ENCODE measurements around the gene SMG6. TPM values are rescaled to one million over a fixed set of nuclear protein-coding genes. Genes with fewer than 3 reads are reported as not detected.
"Not testable (repeated sequence)": the region's sequence is repeated elsewhere in the genome, so short reads cannot be mapped to it uniquely, and the experiment has no call there.

Gene SMG6
- total RNA-seq, 1 donor from 2014 or later: 58.7 TPM

DNA sequence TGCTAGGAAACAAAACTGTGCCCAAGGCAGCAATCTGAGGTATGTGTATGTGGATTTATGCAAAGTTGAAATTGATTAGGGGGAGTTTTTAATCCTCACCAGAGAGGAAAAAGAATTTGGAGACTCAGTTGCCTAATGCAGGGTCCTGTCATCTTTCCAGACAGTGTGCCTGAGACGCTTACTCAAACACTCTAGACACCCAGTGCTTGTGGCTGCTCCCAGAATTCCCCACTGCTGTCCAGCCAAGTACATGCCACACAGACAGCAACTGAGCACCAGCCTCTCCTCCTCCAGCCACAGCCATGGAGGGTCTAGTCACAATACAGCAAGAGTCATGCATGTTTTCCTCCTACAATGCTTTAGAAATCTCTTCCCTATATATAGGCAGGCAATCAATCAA, 130.6 kb downstream of the SMG6 start:
- ATAC-seq (peak; percentile 16), DNase-seq (ENCODE audit: low spot score) (no peak)
- intact Hi-C loops (cut with DNase I): no loop called here

DNA sequence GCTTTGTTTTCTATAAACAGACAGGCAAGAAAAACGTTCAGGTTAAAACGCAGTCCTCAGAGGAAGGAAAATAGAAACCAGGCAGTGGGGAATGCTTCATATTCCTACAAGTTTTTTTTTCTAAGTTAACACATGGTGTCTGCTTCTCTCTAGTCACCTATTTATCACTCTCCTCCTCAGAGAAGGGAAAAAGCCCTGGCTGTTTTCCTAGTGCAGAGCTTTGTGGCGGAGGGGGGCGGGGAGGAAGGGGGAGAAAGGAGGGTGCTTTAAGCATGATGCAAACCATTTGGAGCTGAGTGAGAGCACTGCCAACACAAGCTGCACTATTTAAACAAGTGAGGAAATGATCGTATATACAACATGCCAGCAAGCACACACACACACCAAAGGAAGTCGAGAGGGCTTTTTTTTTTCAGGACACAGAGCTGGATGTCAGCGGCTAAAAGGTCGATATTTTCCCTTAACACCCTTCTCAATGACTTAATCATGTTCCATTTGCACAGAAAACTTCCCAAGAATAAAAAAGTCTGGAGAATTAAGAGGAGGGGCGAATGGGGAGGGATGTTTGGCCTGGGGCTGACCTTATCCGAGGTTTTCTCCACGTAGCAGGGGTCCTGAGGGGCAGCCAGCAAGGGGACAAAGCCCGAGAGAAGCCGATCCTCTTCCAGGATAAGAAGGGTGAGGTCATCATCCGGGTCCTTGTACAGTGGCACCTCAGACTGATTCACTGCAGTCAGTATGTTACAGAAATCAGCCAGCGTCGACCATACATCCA, 131.3 kb downstream of the SMG6 start:
- peak; percentile 72 for ATAC-seq
- DNase-seq (ENCODE audit: low spot score): peak; percentile 86
- intact Hi-C loops (cut with DNase I): no loop called here

DNA sequence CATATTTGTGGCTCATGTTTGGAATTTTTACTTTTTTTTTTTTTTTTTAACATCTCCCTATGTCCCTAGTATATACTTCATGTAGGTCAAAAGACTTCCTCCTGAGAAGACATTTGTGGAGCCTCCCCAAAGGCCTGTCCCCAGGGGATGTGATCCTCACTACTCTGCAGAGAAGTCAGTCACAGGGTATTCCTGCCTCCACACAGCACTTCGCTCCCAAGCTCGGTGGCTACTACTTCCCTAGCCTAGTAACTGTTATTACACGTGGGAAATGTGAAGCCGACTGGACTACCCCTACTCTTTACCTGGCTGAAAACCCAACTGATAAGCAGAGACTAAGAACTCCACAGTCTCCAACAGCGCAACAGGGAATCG, 131.9 kb downstream of the SMG6 start:
- intact Hi-C loops (cut with DNase I): no loop called here
- no peak for DNase-seq (ENCODE audit: low spot score)
- no peak for ATAC-seq

DNA sequence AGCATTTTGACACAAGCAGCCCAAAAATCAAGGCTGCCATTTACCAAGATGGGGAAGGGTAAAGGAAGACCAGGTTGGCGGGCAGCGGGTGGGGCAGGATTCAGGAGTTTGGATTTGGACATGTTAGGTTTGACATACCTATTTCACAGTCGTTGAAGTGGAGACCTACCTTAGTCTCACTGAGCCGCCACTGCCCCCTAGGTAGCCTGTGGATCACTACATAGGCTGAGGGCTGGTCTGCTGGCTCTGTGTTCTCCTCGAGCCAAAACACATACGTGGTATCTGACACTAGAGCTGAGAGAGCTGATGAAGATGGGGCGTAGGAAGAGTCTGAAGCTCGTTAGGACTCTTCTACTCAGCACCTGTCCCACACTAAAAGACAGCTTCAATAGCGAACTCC, 133.6 kb downstream of the SMG6 start:
- ATAC-seq: no peak
- no peak for DNase-seq (ENCODE audit: low spot score)
- intact Hi-C loops (cut with DNase I): no loop called here

DNA sequence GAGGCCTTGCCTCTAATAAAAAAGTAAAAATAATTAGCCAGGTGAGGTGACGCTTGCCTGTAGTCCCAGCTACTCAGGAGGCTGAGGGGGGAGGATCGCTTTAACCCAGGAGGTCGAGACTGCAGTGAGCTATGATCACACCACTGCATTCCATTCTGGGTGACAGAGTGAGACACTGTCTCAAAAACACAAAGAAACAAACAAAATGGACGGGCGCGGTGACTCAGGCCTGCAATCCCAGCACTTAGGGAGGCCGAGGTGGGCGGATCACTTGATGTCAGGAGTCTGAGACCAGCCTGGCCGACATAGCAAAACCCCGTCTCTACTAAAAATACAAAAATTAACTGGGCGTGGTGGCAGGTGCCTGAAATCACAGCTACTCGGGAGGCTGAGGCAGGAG, 137.9 kb downstream of the SMG6 start:
- ATAC-seq; intact Hi-C loops (cut with DNase I); DNase-seq (ENCODE audit: low spot score): not testable (repeated sequence)

DNA sequence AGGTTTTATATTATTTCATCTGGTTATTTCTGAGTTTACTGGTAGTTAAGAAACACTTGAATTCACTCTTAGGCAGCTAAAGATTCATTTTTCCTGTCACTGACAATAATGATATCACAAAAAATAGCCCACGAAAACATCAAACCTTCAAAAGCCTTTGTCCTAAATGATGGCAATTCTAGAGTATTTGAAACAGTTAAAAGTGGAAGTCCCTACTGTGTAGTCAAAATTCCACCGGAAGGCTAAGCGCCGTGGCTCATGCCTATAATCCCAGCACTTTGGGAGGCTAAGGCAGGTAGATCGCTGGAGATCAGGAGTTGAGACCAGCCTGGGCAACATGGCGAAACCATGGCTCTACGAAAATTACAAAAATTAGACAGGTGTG, 145.2 kb downstream of the SMG6 start:
- intact Hi-C loops (cut with DNase I): no loop called here
- ATAC-seq (no peak), DNase-seq (ENCODE audit: low spot score) (no peak)

DNA sequence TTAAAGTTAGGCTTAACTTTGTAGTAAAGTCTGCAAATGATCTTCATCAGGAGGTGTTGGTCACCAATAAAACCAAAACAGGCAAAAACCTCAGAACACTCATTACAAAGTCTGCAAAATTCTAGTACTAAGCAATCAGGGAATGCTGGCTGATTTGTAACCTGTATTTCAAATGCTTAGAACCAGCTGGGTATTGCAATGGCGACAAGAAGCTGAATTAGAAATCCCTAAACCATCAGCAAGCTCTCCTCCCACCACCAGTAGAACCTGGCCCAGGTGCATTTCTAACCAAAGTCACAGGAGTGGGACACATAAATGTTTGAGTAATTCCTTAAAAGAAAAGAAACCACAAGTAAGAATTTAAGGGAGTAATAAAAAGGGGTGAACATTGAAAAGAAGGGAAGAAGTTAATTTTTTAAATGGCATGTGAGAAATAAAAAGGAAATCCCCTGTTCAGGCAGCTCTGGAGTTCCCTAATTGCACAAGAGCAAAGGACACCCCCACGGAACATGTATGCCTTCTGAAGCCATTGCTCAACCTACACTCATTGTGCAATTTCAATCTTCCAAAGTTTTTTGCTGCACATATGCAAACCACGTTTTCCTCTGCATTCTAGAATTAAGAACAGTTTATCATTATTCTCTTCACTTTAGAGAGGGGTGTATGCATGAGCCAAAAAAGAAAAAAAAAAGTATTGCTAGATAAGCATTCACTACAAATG, 145.8 kb downstream of the SMG6 start:
- intact Hi-C loops (cut with DNase I): no loop called here
- DNase-seq (ENCODE audit: low spot score): no peak
- ATAC-seq: peak; percentile 83

DNA sequence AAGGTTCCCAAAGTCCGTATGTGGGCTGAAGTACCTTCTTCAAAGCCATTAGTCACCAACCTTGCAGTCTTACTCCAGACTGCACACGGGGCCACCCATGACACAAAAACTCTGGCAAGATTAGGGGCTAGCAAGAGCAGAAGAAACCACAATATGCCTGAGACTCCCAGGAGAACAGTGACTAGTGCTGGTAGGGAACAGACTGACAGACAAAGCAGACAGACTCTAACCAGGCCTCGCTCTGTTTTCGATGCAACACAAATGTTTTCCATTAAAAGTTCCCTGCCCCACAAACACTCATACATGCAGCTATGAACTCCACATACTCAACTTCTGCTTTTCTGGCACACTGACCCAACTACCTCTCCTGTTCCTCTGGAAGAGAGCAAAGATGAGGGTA, 146.5 kb downstream of the SMG6 start:
- DNase-seq (ENCODE audit: low spot score) (no peak), ATAC-seq (peak; percentile 54)
- intact Hi-C loops (cut with DNase I): no loop called here

DNA sequence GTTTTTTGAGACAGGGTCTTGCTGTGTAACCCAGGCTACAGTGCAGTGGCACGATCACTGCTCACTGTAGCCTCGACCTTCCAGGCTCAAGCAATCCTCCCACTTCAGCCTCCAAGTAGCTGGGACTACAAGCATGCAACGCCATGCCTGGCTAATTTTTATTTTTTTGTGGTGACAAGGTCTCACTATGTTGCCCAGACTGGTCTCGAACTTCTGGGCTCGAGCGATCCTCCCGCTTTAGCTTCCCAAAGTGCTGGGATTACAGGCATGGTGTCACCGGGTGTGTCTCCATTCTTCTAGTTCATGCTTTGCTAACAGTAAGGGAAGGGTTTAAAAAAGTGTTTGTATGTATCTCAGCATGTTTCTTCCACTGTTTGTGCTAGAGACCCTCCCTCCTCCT, 146.9 kb downstream of the SMG6 start:
- ATAC-seq (no peak), DNase-seq (ENCODE audit: low spot score) (no peak)
- intact Hi-C loops (cut with DNase I): no loop called here

DNA sequence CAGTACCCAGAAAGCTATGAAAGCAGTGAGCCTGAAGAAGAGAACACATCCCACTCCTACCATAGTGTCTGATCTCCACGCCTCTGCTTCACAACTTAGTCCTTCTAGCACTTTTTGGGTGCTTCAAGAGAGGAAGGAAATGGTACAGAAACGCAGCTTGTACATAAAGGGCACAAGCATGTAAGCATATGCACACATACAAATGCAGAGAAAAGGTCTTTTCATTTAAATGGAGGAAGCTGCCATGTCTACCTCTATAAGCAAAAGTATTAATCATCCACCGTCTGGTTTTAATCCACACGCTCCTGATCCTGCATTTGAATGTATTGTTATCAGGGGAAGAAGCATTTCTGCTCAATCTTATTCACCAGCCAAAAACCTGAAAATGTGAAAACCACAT, 148.0 kb downstream of the SMG6 start:
- intact Hi-C loops (cut with DNase I): no loop called here
- no peak for DNase-seq (ENCODE audit: low spot score)
- no peak for ATAC-seq

DNA sequence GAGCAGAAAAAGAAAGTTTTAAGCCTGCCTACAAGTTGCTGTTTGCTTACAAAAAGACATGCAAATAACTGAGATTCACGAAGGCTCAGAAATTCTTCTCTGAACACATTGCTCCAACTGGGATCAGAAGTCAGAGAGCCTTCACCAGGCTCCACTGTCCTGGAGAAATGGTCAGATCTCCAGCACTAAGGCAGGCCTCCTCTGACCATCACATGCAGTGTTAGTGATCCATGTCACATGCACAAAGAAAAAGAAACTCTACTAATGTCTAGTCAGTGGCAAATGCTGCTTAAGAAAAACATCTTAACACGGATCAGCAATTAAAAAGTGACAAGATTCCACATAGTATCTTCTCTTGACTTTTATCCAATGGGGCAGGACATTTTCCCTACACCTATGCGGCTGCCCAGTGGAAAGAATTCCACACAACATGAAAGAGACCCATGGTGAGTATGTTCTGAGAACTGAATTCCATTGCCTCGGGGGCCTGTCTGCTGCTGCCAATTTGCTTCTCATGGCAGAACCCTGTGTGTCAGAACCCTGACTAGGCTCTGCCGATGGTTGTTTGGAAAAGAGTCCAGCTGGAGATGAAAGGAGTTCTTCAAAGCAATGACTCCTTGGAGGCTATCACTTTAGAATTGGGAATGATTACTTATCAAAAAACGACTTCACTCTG, 152.1 kb downstream of the SMG6 start:
- ATAC-seq (no peak), DNase-seq (ENCODE audit: low spot score) (no peak)
- intact Hi-C loops (cut with DNase I): no loop called here

GRCh38 chr17:2150806-2151205, 152.8 kb downstream of the SMG6 start:
- DNase-seq (ENCODE audit: low spot score) (no peak), ATAC-seq (no peak)

DNA sequence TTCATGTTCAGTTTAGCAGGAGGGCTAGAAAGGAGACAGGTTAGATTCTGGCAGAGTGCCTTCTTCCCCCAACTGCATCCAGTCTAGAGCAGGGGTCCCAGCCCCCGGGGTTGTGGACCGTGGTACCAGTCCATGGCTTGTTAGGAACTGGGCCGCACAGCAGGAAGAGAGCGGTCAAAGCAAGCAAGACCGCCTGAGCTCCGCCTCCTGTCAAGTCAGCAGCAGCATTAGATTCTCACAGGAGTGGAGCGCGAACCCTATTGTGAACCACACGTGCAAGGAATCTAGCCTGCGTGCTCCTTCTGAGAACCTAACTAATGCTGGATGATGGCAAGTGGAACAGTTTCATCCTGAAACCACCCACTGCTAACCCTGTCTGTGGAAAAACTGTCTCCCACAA, 153.7 kb downstream of the SMG6 start:
- no peak for ATAC-seq
- intact Hi-C loops (cut with DNase I): no loop called here
- no peak for DNase-seq (ENCODE audit: low spot score)

More at GRCh38 chr17:2150806-2151205, 152.8 kb downstream of the SMG6 start:
- intact Hi-C loops (cut with DNase I): no loop called here

DNA sequence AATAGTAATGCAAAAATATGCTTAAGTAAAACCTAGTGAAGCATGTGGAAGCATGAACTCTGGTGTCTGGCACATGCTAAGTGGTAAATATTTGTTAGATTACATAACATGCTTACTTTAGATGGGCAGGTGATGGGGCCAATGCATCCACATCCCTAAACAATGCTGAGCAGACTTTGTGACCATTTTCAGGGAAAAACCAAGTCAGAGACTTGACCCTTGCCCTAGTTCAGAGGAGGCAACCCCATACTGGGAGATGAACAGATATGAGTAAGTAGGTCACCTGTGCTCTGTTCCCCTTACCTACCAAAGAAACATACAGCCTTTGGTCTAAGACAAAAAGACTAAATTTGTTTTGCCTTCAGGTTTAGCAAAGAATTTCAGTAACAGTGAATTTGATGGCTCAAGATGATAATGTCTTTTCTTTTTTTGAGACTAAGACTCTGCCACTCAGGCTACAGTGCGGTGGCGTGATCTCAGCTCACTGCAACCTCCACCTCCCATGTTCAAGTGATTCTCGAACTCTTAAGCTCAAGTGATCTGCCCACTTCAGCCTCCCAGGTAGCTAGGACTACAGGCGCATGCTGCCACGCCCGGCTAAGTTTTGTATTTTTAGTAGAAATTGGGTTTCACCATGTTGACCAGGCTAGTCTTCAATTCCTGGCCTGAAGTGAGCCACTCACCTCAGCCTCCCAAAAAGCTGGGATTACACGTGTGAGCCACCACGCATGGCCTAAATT, 157.3 kb downstream of the SMG6 start:
- no peak for ATAC-seq
- intact Hi-C loops (cut with DNase I): no loop called here

GRCh38 chr17:2144701-2145100, 158.9 kb downstream of the SMG6 start:
- intact Hi-C loops (cut with DNase I): no loop called here
- no peak for ATAC-seq
- DNase-seq (ENCODE audit: low spot score): no peak

More for the DNA sequence above, 157.3 kb downstream of the SMG6 start:
- DNase-seq (ENCODE audit: low spot score): no peak

DNA sequence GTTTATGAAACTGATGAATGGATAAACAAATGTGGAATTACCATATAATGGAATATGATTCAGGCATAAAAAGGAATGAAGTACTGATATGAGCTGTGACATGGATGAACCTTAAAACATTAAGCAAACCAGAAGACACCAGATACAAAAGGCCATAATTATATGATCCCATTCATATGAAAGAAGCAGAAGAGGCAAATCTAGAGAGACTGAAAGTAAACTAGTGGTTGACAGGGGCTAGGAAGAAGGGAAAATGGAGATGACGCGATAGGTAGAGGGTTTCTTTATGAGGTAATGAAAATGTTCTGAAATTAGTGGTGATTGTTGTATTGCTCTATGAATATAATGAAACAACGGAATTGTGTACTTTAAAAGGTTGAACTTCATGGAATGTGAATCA, 160.3 kb downstream of the SMG6 start:
- no peak for DNase-seq (ENCODE audit: low spot score)
- no peak for ATAC-seq
- intact Hi-C loops (cut with DNase I): no loop called here

DNA sequence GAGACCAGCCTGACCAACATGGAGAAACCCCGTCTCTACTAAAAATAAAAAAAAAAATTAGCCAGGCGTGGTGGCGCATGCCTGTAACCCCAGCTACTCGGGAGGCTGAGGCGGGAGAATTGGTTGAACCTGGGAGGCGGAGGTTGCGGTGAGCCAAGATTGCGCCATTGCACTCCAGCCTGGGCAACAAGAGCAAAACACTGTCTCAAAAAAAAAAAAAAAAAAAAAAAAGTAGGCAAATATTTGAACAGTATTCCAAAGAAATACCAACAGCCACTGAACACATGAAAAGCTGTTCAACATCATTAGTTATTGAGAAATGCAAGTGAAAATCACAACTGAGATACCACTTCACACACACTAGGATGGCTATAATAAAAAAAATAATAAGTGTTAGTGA, 160.9 kb downstream of the SMG6 start:
- ATAC-seq; intact Hi-C loops (cut with DNase I): not testable (repeated sequence)

DNA sequence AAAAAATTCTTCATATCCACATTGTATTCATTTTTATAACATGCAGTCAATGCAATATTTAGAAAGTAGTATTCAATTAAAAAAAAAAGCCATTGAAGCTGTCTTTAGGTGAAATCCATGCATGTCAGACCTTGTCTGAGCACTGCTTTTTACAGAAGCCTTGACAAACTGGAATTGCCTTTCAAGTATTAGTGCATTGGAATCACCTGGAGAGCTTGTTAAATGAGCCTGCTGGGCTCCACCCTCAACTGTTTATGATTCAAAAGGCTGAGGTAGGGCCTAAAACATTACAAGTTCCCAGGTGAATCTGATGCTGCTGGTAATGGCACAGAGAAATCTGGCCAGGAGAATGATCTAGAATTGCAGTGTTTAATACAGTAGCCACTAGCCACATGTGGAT, 162.9 kb downstream of the SMG6 start:
- ATAC-seq: no peak

More for the DNA sequence above, 160.9 kb downstream of the SMG6 start:
- not testable (repeated sequence) for DNase-seq (ENCODE audit: low spot score)

GRCh38 chr17:2138761-2139160, 164.8 kb downstream of the SMG6 start:
- intact Hi-C loops (cut with DNase I): no loop called here
- no peak for DNase-seq (ENCODE audit: low spot score)
- peak; percentile 36 for ATAC-seq

More for the DNA sequence above, 162.9 kb downstream of the SMG6 start:
- intact Hi-C loops (cut with DNase I): no loop called here
- DNase-seq (ENCODE audit: low spot score): no peak
